Nephron (organoid): ENCODE measurements around the gene NOS3.

ENCODE experiments used
- H3K27ac Mint-ChIP-seq, 3 experiments: 2 replicates each; pipeline ENCODE4 v1.8.0; 2020; ENCODE audit warnings: mixed read lengths in 3 of 3, mild to moderate bottlenecking in 2 of 3, moderate library complexity in 1 of 3
- H3K27me3 Mint-ChIP-seq: 2 replicates; pipeline ENCODE4 v1.8.0; 2021; ENCODE audit warnings: low read depth, mild to moderate bottlenecking, moderate library complexity, mixed read lengths
- H3K36me3 Mint-ChIP-seq: 2 replicates; pipeline ENCODE4 v1.8.0; 2020; ENCODE audit warnings: low read depth, mixed read lengths
- H3K4me1 Mint-ChIP-seq: 2 replicates; pipeline ENCODE4 v1.8.0; 2020; ENCODE audit warnings: mixed read lengths
- H3K4me3 Mint-ChIP-seq, 3 experiments: 2 replicates each; pipeline ENCODE4 v1.8.0; 2020; ENCODE audit warnings: mild to moderate bottlenecking in 3 of 3, mixed read lengths in 3 of 3, moderate library complexity in 2 of 3
- H3K9me3 Mint-ChIP-seq: 2 replicates; pipeline ENCODE4 v1.8.0; 2020; ENCODE audit warnings: mixed read lengths
- CTCF ChIP-seq, 3 experiments: fragments of 200-600 bp; sonication (generic); IDR thresholded peaks; one replicate each; pipeline ENCODE4 v1.5.0; 2021; ENCODE audit warnings: antibody characterized with exemption in 3 of 3; ENCODE audit not compliant: unreplicated experiment in 3 of 3

The NOS3 gene

GRCh38 chr7:150975536-150976319 is 15.1 kb upstream of the NOS3 start:
- Mint-ChIP-seq H3K27me3 (peaks cover 32% of the 10 kb centered on the region), H3K36me3 (no peaks in the 10 kb centered on the region), H3K4me3 (peak overlapping the region; percentile 91 to 99 (median 97)), H3K4me1 (peaks cover 74% of the 10 kb centered on the region), H3K27ac (peak overlapping the region; percentile 50 to 87 (median 78)), H3K9me3 (no peaks in the 10 kb centered on the region)
- no peak for TF ChIP-seq CTCF (IDR thresholded peaks at IDR 0.05; ENCODE audit: unreplicated experiment in 3 of 3)

- Mint-ChIP-seq H3K27me3 (peaks cover 42% of the 10 kb centered on the region), H3K36me3 (no peaks in the 10 kb centered on the region), H3K9me3 (no peaks in the 10 kb centered on the region), H3K4me1 (peaks cover 74% of the 10 kb centered on the region), H3K4me3 (peak overlapping the region; percentile 91 to 99 (median 97)), H3K27ac (peak overlapping the region; percentile 78 to 88 (median 87))
- no peak for TF ChIP-seq CTCF (IDR thresholded peaks at IDR 0.05; ENCODE audit: unreplicated experiment in 3 of 3)
These were observed 14.1 kb upstream of the NOS3 start for GRCh38 chr7:150976529-150977381.

DNA sequence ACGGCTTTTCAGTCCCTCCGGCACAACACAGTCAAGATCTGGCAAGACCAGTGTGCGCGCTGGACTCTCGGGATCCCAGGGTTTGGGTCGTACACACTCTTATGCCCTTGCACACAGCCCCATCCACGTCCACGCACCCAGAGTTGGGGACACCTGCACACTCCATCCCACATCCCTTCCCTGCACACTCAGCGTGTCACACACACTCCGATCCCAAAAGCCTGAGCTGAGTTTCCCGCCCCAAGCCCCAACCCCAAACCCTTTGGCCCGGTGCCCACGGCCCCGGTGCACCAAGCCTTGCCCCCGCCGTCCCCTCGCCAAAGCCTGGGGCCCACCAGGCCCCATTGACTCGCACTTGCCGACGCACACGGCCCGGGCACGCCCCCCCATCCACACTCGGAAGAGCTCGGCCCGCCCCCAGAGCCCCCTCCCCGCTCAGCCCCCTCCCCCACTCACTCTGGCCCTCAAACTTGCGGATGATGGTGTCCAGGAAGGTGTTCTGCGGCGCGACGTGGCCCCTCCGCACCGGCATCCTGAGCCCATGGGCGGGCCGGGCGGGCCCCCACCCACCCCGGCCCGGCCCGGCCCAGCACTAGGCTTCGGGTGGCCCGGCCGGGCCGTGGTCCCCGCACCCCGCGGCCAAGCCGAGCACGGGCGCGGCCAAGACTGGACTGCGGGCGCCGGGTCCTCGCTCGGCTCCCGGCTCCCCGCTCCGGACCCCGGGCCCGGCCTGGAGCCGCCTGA is 13.3 kb upstream of the NOS3 start:
- peaks cover 46% of the 10 kb centered on the region for H3K27me3 Mint-ChIP-seq
- H3K9me3 Mint-ChIP-seq, result no peaks in the 10 kb centered on the region
- no peak for TF ChIP-seq CTCF (IDR thresholded peaks at IDR 0.05; ENCODE audit: unreplicated experiment in 3 of 3)

DNA sequence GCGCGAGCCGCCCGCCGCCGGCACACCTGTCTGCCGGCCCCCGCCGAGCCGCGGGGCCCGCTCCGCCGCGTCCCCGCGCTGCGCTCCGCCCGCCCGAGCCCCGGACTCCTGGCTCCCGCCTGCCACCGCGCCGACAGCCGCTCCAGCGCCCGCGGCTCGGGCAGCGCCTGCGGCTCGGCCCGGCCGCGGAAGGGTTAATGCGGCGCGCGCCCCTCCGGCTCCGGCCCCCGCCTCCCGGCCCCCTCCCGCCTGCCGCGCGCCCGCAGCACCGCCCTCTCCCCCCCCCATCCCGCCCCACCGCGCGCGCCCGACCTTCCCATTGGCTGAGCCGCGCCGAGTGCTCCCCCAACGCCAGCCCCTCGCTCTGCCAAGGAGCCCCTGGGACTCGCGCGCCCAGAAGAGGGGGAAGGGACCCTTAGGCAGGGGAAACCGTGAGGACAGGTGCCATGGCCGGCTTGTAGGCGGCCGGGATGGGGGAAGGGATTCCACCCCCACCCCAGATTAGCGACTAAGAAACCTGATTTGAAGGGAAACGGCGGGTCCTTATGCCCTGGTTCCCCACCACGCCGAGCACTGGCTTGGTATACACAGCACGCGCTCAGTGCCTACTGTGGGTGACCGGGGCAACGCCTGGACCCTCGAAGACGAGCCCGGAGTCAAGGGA is 12.6 kb upstream of the NOS3 start, which contains the start of gene KCNH2:
KCNH2 (minus strand) TSS at position 196 of the 664 bp plus-strand sequence. CDS start 408 bp downstream, outside the sequence.
- Mint-ChIP-seq H3K9me3 (no peaks in the 10 kb centered on the region), H3K36me3 (no peaks in the 10 kb centered on the region), H3K4me3 (peak within 1 kb of the TSS; percentile 92 to 99 (median 97)), H3K4me1 (peaks cover 68% of the 10 kb centered on the region), H3K27ac (peak within 1 kb of the TSS; percentile 78 to 98 (median 97)), H3K27me3 (peaks cover 53% of the 10 kb centered on the region)
- TF ChIP-seq CTCF (IDR thresholded peaks at IDR 0.05; ENCODE audit: unreplicated experiment in 3 of 3), result no peak

More for the DNA sequence above, 13.3 kb upstream of the NOS3 start:
- peak overlapping the region; percentile 91 to 99 (median 97) for H3K4me3 Mint-ChIP-seq
- peak overlapping the region; percentile 78 to 88 (median 87) for H3K27ac Mint-ChIP-seq
- no peaks in the 10 kb centered on the region for H3K36me3 Mint-ChIP-seq
- H3K4me1 Mint-ChIP-seq, result peaks cover 74% of the 10 kb centered on the region

DNA sequence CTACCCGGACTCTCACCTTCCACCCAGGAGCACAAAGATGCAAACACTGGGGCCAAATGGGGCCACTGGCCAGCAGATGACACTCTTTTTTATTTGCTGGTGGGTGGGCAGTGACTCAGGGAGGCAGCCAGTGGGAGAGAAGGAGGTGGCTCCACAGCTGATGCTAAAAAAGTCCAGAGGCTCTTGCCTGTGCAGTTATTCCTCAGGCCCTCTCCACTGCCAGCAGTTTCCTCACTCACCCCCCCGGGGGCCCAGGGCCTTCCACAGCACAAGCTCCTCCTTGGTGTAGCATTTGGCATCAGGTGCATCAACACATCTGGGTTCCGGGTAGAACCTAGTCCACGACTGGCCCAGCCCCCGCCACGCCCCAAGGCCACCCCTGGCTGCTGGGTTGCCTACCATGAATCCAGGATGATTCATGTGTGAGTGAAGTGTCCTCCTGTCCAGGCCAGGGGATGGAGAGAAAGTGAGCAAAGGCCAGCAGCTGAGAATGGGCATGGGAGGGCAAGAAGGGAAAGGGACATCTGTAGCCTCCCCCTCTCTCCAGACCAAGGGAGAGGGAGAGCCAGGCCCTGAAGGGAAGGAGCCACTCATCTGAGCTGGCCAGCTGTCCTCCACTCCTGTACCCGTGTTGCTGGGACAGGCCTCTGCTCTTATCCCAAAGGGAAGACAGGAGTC is 11.0 kb upstream of the NOS3 start:
- Mint-ChIP-seq H3K27me3 (peaks cover 61% of the 10 kb centered on the region), H3K9me3 (no peaks in the 10 kb centered on the region), H3K27ac (peak overlapping the region; percentile 77 to 98 (median 94)), H3K4me1 (peaks cover 59% of the 10 kb centered on the region), H3K36me3 (no peaks in the 10 kb centered on the region), H3K4me3 (peak overlapping the region; percentile 58 to 71 (median 58))
- TF ChIP-seq CTCF (IDR thresholded peaks at IDR 0.05; ENCODE audit: unreplicated experiment in 3 of 3), result no peak
